Testis (tissue), 3 donors: ENCODE data around the gene RNF32. TPM values are rescaled to one million over a fixed set of nuclear protein-coding genes. Genes with fewer than 3 reads are reported as not detected.

ENCODE experiments used
- DNase-seq: peaks from one replicate; pipeline ENCODE4 v3.0.0-alpha.2; 2019
- H3K27ac ChIP-seq, 2 donors: fragments of 200-600 bp; sonication (generic); one replicate each; pipeline ENCODE4 v1.5.1; 2019
- H3K27me3 ChIP-seq: fragments of 200-600 bp; sonication (generic); one replicate; pipeline ENCODE4 v1.5.1; 2019
- H3K36me3 ChIP-seq: fragments of 200-600 bp; sonication (generic); one replicate; pipeline ENCODE4 v1.5.1; 2017; ENCODE audit warnings: low read depth; ENCODE audit errors: missing control alignments
- H3K4me1 ChIP-seq: fragments of 200-600 bp; sonication (generic); one replicate; pipeline ENCODE4 v1.5.1; 2019
- H3K4me3 ChIP-seq, 2 donors: fragments of 200-600 bp; sonication (generic); one replicate each; pipeline ENCODE4 v1.5.1; 2017 to 2019
- H3K9me3 ChIP-seq: fragments of 200-600 bp; sonication (generic); one replicate; pipeline ENCODE4 v1.5.1; 2017
- CTCF ChIP-seq, 3 experiments: fragments of 450-650 bp in 2 of 3; fragments of 200-600 bp in 1 of 3; sonication (generic) in 1 of 3; IDR thresholded peaks; one replicate each; pipeline ENCODE4 v1.5.1; 2016 to 2019; ENCODE audit warnings: antibody characterized with exemption in 3 of 3, mild to moderate bottlenecking in 2 of 3, moderate library complexity in 1 of 3
- POLR2A ChIP-seq: fragments of 450-650 bp; IDR thresholded peaks from one replicate; pipeline ENCODE4 v1.6.1; 2017; ENCODE audit warnings: antibody characterized with exemption, mild to moderate bottlenecking, moderate library complexity
- WGBS, 2 donors: methylation state at CpG; one replicate each; pipeline ENCODE4 v1.1.5; 2018; 5-methylcytosine and 5-hydroxymethylcytosine counted together
- intact Hi-C: fragments of 100-400 bp; cut with DNase I; formaldehyde crosslinking; loops from one replicate; pipeline ENCODE4 v1.15.1; 2023; ENCODE audit warnings: low total_unique reads
- polyA plus RNA-seq: library from polyadenylated mRNA; stranded (reverse); fragments of 350-450 nt; fragmentation: Illumina TruSeq; extraction: RNeasy Lipid Tissue Mini Kit (QIAGEN cat#74804); gene quantifications from one replicate; pipeline ENCODE4 v1.2.3, GENCODE V29; 2014; ENCODE audit warnings: low read depth, low replicate concordance; ENCODE audit not compliant: insufficient read depth
- total RNA-seq, 2 donors: library from RNA; depleted of rRNA; stranded (reverse); fragments of >200 nt; gene quantifications; one replicate each; pipeline ENCODE4 v1.2.3, GENCODE V29; 2016

Gene RNF32
- total and polyA plus RNA-seq, 3 donors from 2014 or later, result 45.7 to 159 (median 63.8) TPM

GRCh38 chr7:156612930-156613329 lies 27.6 kb upstream of the RNF32 start:
- 86 to 92% methylated on average over 10 of the region's 10 CpGs for WGBS, 2 donors
- Histone ChIP-seq H3K9me3 (no peaks in the 10 kb centered on the region), H3K27me3 (no peaks in the 10 kb centered on the region), H3K4me3 (no peak overlapping the region), H3K27ac (no peak overlapping the region), H3K36me3 (no peaks in the 10 kb centered on the region), H3K4me1 (no peaks in the 10 kb centered on the region)
- DNase-seq, result no peak
- intact Hi-C loops, result no loop called here
- TF ChIP-seq CTCF (IDR thresholded peaks at IDR 0.05), result no peak
- TF ChIP-seq POLR2A, result no peak

GRCh38 chr7:156614434-156615264 lies 25.9 kb upstream of the RNF32 start:
- WGBS, 2 donors, result 62 to 72% methylated on average over 19 of the region's 19 CpGs
- Histone ChIP-seq H3K27me3 (no peaks in the 10 kb centered on the region), H3K27ac (no peak overlapping the region)

GRCh38 chr7:156616269-156617202 lies 24.0 kb upstream of the RNF32 start:
- TF ChIP-seq POLR2A (no peak), CTCF (IDR thresholded peaks at IDR 0.05) (no peak)
- H3K27ac ChIP-seq, result no peak overlapping the region
- 10 to 12% methylated on average over 53 to 62 of the region's 92 CpGs for WGBS, 2 donors

More at GRCh38 chr7:156614434-156615264, 25.9 kb upstream of the RNF32 start:
- no peaks in the 10 kb centered on the region for H3K9me3 ChIP-seq
- no peak overlapping the region for H3K4me3 ChIP-seq
- no peaks in the 10 kb centered on the region for H3K4me1 ChIP-seq
- H3K36me3 ChIP-seq, result no peaks in the 10 kb centered on the region
- intact Hi-C loops, result no loop called here
- no peak for DNase-seq
- TF ChIP-seq CTCF (IDR thresholded peaks at IDR 0.05), result no peak
- no peak for TF ChIP-seq POLR2A

GRCh38 chr7:156617215-156617614 lies 23.4 kb upstream of the RNF32 start:
- 51 to 59% methylated on average over 11 of the region's 11 CpGs for WGBS, 2 donors
- Histone ChIP-seq H3K4me3 (no peak overlapping the region), H3K36me3 (no peaks in the 10 kb centered on the region), H3K9me3 (no peaks in the 10 kb centered on the region), H3K27ac (no peak overlapping the region), H3K27me3 (no peaks in the 10 kb centered on the region), H3K4me1 (no peaks in the 10 kb centered on the region)
- DNase-seq, result no peak
- TF ChIP-seq POLR2A (no peak), CTCF (IDR thresholded peaks at IDR 0.05) (no peak)
- intact Hi-C loops, result no loop called here

More at GRCh38 chr7:156616269-156617202, 24.0 kb upstream of the RNF32 start:
- intact Hi-C loops, result no loop called here
- DNase-seq, result no peak
- H3K9me3 ChIP-seq, result no peaks in the 10 kb centered on the region
- no peaks in the 10 kb centered on the region for H3K27me3 ChIP-seq
- no peaks in the 10 kb centered on the region for H3K36me3 ChIP-seq
- no peaks in the 10 kb centered on the region for H3K4me1 ChIP-seq
- peak overlapping the region; percentile 5 to 17 for H3K4me3 ChIP-seq
